Ecto neural progenitor cell (in vitro differentiated cells): Measurements from ENCODE around the gene PGRMC2.
"Not testable (repeated sequence)": the region's sequence is repeated elsewhere in the genome, so short reads cannot be mapped to it uniquely, and the experiment has no call there.

Experiments
- DNase-seq: peaks from one replicate; pipeline ENCODE4 v3.0.0-alpha.2; 2018; ENCODE audit warnings: low spot score

The PGRMC2 gene

DNA sequence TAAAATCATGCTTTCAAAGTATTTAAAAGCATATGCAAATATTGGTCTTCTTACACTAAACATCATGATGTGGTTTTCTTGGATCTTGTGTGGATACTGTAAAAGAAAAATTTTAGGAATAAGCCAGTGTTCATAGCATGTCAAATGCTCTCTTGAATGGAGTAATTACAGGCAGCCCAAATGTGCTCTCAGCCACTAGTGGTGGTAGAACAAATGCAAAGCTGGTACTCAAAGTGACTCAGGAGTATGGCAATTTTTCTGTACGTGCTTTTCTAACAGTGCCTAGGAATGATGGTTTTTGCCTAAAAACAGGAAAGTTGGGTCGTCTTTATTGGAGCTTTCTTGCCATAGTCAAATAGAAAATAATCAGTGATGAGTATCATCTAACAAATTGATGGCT lies 19.9 kb downstream of the PGRMC2 start:
- DNase-seq = no peak

- DNase-seq = not testable (repeated sequence)
Observed at GRCh38 chr4:128267171-128267570, 20.4 kb downstream of the PGRMC2 start.

DNA sequence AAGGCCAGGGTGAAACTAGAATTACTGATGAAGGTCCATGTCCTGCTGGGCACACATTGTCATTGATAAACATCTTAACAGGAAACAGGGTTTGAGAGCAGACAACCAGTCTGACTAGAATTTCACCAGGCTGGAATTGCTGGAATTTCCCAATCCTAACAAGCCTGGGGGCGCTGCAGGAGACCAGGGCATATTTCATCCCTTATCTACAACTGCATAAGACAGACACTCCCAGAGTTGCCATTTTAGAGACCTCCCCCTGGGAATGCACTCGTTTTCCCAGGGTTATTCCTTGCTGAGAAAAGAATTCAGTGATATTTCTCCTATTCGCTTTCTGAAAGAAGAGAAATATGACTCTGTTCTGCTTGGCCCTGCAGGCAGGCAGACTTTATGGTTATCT lies 22.1 kb downstream of the PGRMC2 start:
- not testable (repeated sequence) for DNase-seq

- not testable (repeated sequence) for DNase-seq
Observed at GRCh38 chr4:128259889-128260288, 27.7 kb downstream of the PGRMC2 start.

DNA sequence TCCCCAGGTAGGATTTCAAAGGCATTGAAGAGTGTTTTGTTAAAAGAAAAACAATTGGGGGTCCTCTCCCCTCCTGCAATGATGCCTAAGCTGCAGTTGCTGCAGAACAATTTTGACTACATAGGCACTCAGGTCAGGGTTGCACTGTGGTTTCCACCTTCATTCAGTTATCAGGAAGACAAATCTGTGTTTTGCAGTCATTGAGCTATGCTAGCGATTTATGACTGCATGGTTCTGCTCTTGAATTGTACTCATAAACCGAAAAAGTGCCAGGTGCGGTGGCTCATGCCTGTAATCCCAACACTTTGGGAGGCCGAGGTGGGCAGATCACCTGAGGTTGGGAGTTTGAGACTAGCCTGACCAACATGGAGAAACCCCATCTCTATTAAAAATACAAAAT lies 29.4 kb downstream of the PGRMC2 start:
- not testable (repeated sequence) for DNase-seq

DNA sequence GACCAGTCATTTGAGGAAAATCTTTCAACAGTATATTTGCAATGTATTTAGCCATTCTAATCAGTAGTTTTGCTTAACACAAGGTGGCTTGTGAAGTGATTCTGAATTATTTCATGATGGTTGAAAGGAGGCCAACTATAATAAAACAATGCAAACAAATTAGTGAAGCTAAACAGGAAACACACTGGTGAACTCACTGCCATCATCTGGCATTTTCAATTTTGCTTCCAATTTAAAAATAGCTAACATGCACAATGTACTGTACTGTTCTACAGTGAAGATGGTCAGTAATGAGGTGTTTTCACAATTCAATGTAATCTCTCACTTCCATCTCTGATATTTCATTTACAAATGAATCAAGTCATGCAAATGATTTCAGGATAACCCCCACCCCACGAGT lies 31.1 kb downstream of the PGRMC2 start:
- no peak for DNase-seq

- DNase-seq = no peak
Observed at GRCh38 chr4:128255906-128256305, 31.7 kb downstream of the PGRMC2 start.

GRCh38 chr4:128249787-128250668 lies 37.6 kb downstream of the PGRMC2 start:
- no peak for DNase-seq

- DNase-seq = no peak
Observed at GRCh38 chr4:128247906-128248305, 39.7 kb downstream of the PGRMC2 start.

DNA sequence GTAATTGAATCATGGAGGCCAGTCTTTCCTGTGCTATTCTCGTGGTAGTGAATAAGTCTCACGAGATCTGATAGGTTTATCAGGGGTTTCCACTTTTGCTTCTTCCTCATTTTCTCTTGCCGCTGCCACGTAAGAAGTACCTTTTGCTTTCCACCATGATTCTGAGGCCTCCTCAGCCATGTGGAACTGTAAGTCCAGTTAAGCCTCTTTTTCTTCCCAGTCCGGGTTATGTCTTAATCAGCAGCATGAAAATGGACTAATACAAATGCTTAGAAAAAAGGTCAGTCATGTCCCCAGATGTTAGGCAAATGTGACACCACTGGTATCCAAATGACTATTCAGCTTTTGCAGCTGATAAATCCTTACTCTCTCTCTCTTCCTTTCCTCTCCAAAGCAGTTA lies 42.2 kb downstream of the PGRMC2 start:
- not testable (repeated sequence) for DNase-seq

DNA sequence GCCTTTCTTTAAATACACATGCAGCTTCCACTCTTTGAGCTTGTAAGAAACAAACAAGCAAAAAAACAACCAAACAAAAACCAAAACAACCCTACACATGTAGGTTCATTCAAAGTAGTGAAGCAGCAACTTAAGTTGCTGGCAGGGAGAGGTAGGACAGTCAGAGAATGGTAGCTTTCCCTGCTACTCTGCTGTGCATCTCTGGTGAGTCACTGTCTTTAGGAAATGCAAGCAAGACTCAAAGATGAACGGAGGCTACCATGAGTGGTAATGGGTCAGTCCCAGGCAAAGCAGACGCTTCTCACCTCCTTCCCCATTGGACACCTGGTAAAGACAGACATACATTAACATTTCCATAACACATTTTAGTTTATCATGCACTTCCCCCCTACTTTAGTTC lies 43.2 kb downstream of the PGRMC2 start:
- DNase-seq = no peak

GRCh38 chr4:128242601-128243000 lies 45.0 kb downstream of the PGRMC2 start:
- no peak for DNase-seq

GRCh38 chr4:128241981-128242380 lies 45.6 kb downstream of the PGRMC2 start:
- no peak for DNase-seq

- no peak for DNase-seq
Observed at GRCh38 chr4:128241425-128241913, 46.1 kb downstream of the PGRMC2 start.

- no peak for DNase-seq
Observed at GRCh38 chr4:128241019-128241418, 46.6 kb downstream of the PGRMC2 start.

DNA sequence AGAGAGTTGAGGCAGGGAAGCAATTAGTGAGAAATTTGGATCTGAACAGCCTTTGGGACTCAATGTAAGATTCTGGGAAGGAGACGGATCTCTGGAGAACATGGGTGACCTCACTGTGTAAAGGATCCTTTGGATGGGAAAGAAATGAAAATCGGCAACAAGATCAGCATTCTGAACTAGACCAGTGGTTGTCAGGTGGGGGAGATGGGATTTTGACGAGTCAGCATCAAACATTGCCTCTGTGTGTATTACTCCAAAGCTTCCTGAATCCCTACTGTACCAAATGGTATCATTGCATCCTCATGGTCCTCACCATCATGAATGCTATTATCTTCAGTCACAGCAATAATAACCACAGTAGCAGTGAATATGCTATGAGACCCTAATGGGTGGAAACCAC lies 52.8 kb downstream of the PGRMC2 start:
- no peak for DNase-seq

DNA sequence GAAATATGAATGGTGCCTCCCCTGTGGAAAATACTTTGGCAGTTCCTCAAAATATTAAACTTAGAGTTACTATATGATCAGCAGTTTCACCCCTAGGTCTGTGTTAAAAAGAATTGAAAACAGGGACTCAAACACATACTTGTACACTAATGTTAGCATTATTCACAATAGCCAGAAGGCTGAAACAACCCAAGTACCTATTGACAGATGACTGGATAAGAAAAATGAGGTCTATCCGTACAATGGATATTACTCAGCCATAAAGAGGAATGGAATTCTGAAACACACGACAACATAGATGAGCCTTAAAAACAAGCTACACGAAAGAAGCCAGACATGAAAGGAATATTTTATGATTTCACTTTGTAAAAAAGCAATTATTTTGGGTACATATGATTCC lies 54.9 kb downstream of the PGRMC2 start:
- DNase-seq = no peak

DNA sequence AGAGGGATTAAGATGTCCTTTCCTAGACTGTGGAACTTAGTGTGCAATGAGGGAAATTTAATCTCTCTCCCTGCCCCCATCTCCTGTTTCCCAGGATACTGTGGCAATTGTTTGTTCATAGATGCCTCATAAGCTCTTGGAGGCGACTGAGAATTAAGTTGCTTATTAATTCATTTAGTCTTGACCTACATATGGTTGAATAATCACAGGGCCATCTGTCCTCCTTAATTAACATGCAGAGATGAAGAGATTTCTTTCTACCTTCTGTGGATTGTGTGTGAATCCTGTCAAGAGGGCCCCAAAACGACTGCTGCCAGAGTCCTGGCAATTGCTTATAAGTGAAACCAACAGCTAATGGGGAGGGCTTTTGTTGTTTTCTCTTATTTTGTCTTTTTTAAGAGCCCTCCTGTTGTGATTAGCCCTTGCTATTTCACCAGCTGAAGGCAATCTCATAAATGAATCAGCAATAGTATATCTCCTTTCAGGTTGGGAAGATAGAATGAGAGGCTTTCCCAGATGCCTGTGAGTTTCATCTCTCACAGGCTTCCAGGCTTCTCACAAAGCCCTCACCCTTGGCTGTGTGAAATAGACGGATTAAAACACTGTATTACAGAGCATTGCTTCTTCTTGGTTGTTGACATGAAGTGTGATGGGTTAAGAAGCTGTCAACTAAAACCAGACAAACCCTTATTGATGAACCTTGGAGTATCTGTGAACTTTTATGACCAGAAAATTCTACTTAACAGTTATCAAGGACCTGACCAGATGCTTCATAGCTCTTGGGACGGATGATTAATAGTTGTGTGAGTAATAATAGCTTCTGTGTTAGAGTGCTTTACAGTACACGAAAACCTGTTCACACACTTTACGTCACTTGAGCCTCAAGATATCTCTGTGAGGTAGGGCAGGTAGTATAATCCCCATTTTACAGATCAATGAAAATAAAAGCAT lies 58.5 kb downstream of the PGRMC2 start:
- DNase-seq = no peak

- DNase-seq = no peak
Observed at GRCh38 chr4:128227991-128228571, 59.5 kb downstream of the PGRMC2 start.

GRCh38 chr4:128225148-128225547 lies 62.5 kb downstream of the PGRMC2 start:
- DNase-seq = no peak

DNA sequence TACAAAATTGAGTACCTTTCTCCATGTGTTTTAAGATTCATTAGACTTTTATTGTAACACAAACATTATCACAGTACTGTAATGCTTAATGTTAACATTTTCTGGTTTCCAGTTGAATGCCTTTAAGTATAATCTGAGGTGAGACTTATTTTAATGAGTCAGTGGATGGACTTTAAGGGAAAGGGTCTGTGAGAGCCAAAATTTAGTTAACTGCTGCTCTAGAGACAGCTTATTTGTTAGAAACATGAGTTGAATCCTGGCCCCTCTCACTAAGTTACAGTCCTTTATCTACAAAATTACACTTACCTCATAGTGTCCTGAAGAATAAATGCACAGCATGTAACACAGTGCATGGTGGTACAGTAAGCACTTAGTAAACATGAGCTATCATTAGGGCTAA lies 66.0 kb downstream of the PGRMC2 start:
- no peak for DNase-seq
